ENCODE results near the gene VPS37B. TPM values are rescaled to one million over a fixed set of nuclear protein-coding genes. Genes with fewer than 3 reads are reported as not detected.

VPS37B gene
- total and polyA plus RNA-seq, 2 experiments from 2014 or later: 23.5 to 35.3 TPM

GRCh38 chr12:122852336-122853275 is 43.3 kb downstream of the VPS37B start:
- Histone ChIP-seq H3K9me2 (replicated peaks; ENCODE audit: insufficient read depth) (no peaks in the 10 kb centered on the region), H3K27ac (no peak overlapping the region)
- TF ChIP-seq EZH2phosphoT487 (IDR thresholded peaks at IDR 0.05; ENCODE audit: low read depth, severe bottlenecking, unreplicated experiment) (no peak), EZH2 (IDR thresholded peaks at IDR 0.05; ENCODE audit: borderline replicate concordance) (no peak), CTCF (IDR thresholded peaks at IDR 0.05; ENCODE audit: poor library complexity) (no peak)

GRCh38 chr12:122851820-122852219 is 44.1 kb downstream of the VPS37B start:
- Histone ChIP-seq H4K20me1 (ENCODE audit: insufficient read depth, poor library complexity, severe bottlenecking) (no peaks in the 10 kb centered on the region), H3K79me2 (peaks cover under 1% of the 10 kb centered on the region), H2AFZ (no peak overlapping the region), H3K9me2 (replicated peaks; ENCODE audit: insufficient read depth) (no peaks in the 10 kb centered on the region), H3K4me1 (ENCODE audit: insufficient read depth) (no peaks in the 10 kb centered on the region), H3K4me3 (no peak overlapping the region), H3K36me3 (replicated peaks; ENCODE audit: insufficient read depth, low read depth) (no peaks in the 10 kb centered on the region), H3K4me2 (no peak overlapping the region), H3K27ac (no peak overlapping the region), H3K27me3 (no peaks in the 10 kb centered on the region), H3K9me3 (ENCODE audit: low read depth) (no peaks in the 10 kb centered on the region)
- no peak for DNase-seq (ENCODE audit: low spot score)
- no peak for TF ChIP-seq CTCF (IDR thresholded peaks at IDR 0.05; ENCODE audit: poor library complexity)
- TF ChIP-seq EZH2phosphoT487 (IDR thresholded peaks at IDR 0.05; ENCODE audit: low read depth, severe bottlenecking, unreplicated experiment): no peak
- 83% methylated on average over 5 of the region's 5 CpGs for WGBS (ENCODE audit: low lambda C conversion rate, missing lambda C conversion rate)

More at GRCh38 chr12:122852336-122853275, 43.3 kb downstream of the VPS37B start:
- Histone ChIP-seq H3K4me1 (ENCODE audit: insufficient read depth) (no peaks in the 10 kb centered on the region), H4K20me1 (ENCODE audit: insufficient read depth, poor library complexity, severe bottlenecking) (no peaks in the 10 kb centered on the region), H3K79me2 (no peaks in the 10 kb centered on the region), H3K9me3 (ENCODE audit: low read depth) (no peaks in the 10 kb centered on the region), H3K4me2 (no peak overlapping the region), H2AFZ (no peak overlapping the region), H3K36me3 (replicated peaks; ENCODE audit: insufficient read depth, low read depth) (no peaks in the 10 kb centered on the region), H3K4me3 (no peak overlapping the region), H3K27me3 (no peaks in the 10 kb centered on the region)
- DNase-seq (ENCODE audit: low spot score): no peak
- WGBS (ENCODE audit: low lambda C conversion rate, missing lambda C conversion rate): 71% methylated on average over 17 of the region's 18 CpGs

- Histone ChIP-seq H3K27me3 (no peaks in the 10 kb centered on the region), H3K9me3 (ENCODE audit: low read depth) (no peaks in the 10 kb centered on the region), H3K79me2 (peaks cover 11% of the 10 kb centered on the region), H3K9me2 (replicated peaks; ENCODE audit: insufficient read depth) (no peaks in the 10 kb centered on the region), H3K27ac (no peak overlapping the region), H3K4me3 (no peak overlapping the region), H3K4me1 (ENCODE audit: insufficient read depth) (no peaks in the 10 kb centered on the region), H4K20me1 (ENCODE audit: insufficient read depth, poor library complexity, severe bottlenecking) (no peaks in the 10 kb centered on the region), H2AFZ (no peak overlapping the region), H3K36me3 (replicated peaks; ENCODE audit: insufficient read depth, low read depth) (no peaks in the 10 kb centered on the region), H3K4me2 (no peak overlapping the region)
- WGBS (ENCODE audit: low lambda C conversion rate, missing lambda C conversion rate): 93% methylated on average over 19 of the region's 27 CpGs
- TF ChIP-seq EZH2phosphoT487 (IDR thresholded peaks at IDR 0.05; ENCODE audit: low read depth, severe bottlenecking, unreplicated experiment) (no peak), EZH2 (IDR thresholded peaks at IDR 0.05; ENCODE audit: borderline replicate concordance) (no peak), CTCF (IDR thresholded peaks at IDR 0.05; ENCODE audit: poor library complexity) (no peak)
- DNase-seq (ENCODE audit: low spot score): no peak
Observed at GRCh38 chr12:122850695-122851350, 45.1 kb downstream of the VPS37B start.

Data from hepatocyte (in vitro differentiated cells).